ENCODE data around the gene CPM.

CPM gene

DNA sequence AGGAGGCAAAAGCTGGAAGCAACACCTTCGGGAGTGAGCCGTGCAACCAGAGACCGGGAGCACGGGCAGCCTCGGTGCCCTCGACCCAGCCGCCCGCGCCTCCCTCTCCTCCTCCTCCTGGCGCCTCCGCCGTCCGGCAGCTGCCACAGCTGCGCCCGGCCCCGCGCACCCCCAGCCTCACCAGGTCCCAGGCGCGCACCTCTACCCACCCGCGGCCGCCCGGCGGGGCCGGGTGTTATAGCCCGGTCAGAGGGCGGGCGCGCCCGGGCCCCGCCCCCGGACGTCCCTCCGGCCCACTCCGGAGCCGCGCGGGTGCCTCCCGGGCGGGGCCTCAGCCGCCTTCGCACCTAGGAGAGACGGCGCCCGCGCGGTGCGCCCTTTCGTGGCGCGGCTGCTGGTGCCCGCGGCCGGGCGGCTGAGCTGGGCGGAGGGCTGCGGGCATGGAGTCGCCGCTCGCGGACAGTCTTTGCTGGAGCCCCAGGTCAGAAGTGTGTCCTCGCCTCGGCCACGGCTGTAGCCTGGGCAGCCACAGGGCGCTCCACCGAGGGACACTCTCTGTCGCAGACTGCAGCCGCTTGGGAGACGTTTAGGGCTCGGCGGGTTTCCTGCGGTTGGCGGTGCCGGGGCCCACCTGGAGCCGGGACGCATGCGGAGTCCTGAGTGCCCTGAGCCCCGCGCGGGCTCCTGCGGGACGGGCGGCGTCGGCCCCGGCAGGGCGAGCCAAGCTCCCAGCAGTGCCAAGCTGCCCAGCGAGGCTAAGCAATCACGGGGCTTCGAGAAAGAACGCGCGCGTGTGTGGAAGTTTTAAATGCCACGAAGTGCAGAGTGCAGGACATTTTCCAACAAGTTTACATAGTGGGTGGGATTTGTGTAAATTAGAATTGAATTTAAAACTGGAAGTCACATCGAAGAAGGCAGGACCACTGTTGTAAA lies at the start of gene CPM:
TSS of gene CPM (minus strand) at position 211 of the 933 bp plus-strand sequence. CDS start 334 bp downstream, outside the sequence.
- DNase-seq (ENCODE audit: low read depth) = peak; percentile 33

DNA sequence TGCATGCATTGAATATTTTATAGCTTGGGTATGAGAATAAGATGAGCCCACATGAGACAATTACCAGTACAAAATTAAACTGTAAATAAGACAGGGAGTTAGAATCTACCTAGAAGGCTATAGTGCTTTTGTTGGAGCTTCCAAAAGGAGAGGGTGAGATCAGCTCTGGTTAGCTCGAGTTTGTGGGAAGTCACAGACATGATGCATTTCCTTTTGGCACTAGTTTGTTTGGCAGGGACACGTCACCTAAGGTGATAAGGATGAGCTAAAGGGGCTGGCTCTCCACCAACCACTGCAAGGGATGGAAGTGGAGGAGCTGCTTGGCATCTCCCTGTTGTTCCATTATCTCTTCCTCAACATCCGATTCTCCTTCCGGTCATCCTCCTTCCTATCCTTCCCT lies 48.5 kb upstream of the CPM start:
- no peak for DNase-seq (ENCODE audit: low read depth)

DNA sequence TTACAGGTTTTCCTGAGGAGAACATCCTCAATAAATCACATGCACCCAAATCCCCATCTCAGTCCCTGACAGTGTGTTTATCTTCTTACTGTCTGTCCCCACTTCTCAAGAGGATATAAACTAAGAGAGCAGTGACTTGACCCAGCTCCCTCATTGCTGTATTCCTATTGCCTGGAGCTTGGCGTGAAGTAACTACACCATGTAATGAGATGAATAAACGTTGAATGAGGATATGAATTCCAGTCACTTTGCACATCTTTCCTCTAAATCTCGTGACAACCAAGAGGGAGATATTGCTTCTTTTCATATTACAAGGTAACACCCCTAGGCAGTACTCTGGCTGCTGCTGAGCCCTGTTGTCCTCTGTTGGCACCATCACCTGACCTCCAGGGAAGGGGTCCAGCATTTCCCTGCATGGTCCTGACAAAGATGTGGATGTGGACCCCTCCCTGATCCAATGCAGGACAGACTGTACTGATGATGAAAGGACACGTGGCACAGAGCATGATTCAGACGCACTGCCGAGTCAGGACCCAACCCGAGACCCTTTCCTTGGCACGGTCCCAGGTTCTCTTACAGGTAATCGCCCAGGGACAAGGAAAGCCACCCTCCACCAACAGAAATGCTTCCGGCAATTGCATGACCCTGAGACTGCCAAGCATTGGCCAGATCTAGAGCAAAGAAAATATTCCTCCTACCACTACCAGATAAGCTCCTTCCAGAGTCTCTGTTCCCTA lies 47.7 kb upstream of the CPM start:
- no peak for DNase-seq (ENCODE audit: low read depth)

DNA sequence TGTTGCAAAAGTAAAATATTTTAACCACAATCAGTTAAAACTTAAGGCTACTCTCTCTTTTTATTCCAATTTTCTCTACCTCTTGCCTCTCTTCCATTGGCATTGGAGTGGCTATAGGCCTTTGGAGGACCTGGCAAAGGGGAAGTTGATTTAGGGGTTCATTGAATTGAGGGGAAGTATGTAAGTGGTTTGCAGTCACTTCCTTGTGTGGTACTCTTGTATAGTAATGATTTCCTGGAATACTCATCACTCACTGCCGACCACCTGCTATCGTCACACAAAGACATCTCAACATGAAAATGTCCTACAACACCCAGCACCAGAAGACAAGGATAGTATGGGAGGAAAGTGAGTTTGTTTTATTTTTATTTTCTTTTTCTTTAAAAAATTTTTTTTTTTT lies 45.7 kb upstream of the CPM start:
- DNase-seq (ENCODE audit: low read depth) = no peak

DNA sequence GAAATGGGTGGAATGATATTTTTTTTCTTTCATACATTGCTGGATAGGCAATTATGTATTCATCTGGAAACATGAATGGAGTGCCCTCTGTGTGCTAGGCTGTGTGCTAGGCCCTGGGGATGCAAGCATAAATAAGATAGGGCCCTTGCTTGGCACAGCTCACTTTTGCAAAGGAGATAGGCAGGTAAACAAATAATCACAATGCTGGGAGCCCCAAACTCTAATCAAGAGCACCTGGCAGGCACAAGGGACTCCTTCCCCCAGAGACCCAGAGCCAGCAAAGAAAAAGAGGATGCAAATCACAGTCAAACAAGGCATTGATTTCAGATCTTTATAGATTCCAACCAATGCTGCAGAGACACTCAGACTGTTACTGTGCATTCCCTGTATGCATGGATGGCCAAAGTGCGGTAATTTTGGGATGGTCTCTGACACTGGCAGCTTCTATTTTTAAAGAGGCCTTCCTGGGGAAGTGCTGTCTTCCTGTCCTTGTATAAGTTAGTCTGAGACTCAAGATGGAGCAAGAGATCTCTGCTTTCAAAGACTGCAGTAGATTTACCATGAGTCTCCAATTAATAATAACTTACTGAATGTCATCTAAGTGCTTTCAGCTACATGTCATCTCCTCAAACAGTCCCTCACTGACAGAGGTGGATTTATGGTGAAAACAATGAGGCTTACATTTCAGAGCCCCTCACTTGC lies 45.1 kb upstream of the CPM start:
- DNase-seq (ENCODE audit: low read depth) = no peak

DNA sequence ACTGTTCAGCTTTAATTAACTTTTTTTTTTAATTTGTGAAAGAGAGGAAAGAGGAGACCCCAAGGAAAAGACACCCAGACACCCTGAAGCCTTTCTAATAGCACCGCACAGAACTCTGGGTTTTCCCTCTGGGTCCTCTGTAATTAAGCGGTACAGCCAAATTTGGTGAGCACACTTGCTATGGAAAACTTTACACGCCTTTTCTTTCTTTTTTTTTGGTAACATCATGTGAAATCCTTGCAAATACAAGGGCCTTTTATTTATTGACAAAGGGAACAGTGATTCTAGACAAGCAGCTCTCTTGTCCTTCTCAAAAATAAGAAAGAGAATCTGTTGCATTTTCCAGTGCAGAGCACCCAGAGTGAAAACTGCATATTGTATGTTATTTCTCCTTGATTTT lies 44.4 kb upstream of the CPM start:
- no peak for DNase-seq (ENCODE audit: low read depth)

DNA sequence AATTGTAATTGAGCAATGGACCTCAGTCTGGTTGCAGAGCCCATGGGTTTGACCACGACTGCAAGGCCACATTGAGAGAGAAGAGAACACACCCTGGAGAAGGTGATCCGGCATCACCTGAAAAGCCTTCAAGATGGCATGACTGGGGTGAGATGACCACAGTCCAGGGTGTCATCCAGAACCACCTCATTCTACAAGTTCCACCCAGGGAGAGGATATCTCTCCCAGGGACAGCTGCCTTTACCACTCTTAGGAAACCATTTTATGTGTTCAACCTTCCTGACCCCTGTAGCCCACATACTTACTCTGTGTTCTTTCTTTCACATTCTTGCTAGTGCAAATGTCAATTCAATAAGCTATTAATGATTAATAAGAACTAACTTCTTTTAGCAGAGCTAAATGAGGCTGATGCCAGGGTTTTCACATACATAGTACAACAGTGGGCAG lies 43.4 kb upstream of the CPM start:
- no peak for DNase-seq (ENCODE audit: low read depth)

DNA sequence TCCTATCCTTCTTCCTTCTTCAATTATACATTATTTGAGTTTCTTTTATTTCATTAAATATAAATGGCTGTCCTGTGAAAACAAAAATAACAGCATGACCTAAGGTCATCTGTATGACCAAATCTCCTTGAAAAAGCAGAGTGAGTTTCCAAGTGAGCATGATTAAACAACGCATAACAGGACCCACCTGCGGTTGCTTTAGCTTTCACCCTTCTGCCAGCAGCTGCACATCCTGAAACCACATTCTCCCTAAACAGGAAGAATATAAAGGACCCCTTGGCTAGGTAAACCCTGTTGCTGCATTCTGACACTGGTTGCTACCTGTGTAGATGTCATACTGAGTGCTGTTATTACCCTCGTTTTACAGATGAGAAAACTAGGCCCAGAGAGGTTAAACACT lies 42.8 kb upstream of the CPM start:
- no peak for DNase-seq (ENCODE audit: low read depth)

DNA sequence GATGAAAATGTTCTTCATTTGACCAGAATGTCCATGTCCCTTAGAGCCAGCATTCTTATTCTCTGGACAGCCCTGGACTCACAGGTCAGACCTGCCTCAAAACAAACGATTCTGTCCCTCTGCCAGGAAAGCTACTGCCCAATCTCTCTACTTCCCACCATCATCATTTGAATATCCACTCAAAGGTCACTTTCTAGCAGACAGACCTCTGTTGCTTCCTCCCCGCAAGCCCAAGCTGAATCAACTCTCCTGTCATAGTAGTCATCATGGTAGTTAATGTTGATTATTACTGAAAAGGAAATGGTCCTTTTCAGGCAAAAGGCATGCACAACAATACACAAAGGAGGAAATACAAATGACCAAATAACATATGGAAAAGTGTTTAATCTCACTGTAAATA lies 39.6 kb upstream of the CPM start:
- DNase-seq (ENCODE audit: low read depth) = no peak

DNA sequence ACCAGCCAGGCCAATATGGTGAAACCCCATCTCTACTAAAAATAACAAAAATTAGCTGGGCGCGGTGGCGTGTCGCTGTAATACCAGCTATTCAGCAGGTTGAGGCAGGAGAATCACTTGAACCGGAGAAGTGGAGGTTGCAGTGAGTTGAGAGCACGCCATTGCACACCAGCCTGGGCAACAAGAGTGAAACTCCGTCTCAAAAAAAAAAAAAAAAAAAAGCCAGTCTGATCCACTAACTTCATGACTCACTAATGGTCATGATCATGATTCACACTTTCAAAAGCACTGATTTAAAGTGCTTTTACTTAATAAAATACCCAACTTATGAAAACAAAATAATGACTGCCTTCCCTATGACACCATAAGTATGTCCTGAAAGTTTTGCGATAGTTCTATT lies 38.4 kb upstream of the CPM start:
- DNase-seq (ENCODE audit: low read depth) = no peak

DNA sequence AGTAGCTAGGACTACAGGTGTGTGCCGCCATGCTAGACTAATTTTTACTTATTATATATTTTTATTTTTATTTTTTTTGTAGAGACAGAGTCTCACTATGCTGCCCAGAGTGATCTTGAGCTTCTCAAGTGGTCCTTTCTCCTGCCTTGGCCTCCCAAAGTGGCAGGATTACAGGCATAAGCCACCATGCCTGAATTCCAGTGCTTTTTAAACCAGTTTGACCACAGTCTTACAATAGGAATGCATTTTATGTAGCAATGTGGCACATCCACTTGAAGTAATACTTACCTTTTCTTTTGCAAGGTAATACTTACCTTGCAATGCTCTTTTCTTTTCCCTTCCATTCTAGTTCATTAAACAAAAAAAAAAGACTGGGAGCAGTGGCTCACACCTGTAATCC lies 38.0 kb upstream of the CPM start:
- no peak for DNase-seq (ENCODE audit: low read depth)

DNA sequence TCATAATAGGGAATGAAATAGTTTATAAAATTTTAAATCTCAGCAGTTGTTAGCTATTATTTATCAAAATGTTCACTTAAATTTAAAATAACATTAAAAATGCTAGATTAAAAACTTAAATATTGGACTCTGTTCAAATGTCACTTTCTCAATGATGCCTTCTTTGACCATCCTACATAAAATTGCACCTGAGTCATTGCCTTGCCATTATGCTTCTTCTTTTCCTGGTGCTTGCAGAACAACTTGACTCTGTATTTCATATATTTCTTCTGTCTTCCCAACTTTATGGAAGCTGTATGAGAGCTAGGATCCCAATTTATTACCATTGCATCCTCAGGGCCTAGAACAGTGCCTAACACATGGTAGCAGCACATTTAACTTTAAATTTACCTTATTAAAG lies 37.3 kb upstream of the CPM start:
- DNase-seq (ENCODE audit: low read depth) = no peak

DNA sequence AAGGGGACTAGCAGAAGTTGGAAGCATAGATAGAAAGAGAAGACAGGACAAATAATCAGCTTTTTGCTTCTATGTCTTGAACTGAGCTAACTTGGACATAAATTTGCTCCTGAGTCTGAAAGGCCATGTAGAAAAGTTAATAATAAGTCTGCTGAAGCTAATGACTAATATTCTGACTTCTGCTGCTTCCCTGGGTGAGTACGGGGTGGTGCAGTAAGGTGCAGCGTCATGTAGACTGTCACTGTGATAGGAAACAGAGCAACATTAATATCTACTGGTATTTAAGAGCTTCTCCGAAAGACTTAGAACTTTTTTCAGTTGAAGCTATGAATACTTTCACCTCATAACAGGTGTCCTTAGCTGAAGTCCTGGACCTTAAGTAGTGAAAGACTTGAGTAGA lies 34.1 kb upstream of the CPM start:
- no peak for DNase-seq (ENCODE audit: low read depth)

DNA sequence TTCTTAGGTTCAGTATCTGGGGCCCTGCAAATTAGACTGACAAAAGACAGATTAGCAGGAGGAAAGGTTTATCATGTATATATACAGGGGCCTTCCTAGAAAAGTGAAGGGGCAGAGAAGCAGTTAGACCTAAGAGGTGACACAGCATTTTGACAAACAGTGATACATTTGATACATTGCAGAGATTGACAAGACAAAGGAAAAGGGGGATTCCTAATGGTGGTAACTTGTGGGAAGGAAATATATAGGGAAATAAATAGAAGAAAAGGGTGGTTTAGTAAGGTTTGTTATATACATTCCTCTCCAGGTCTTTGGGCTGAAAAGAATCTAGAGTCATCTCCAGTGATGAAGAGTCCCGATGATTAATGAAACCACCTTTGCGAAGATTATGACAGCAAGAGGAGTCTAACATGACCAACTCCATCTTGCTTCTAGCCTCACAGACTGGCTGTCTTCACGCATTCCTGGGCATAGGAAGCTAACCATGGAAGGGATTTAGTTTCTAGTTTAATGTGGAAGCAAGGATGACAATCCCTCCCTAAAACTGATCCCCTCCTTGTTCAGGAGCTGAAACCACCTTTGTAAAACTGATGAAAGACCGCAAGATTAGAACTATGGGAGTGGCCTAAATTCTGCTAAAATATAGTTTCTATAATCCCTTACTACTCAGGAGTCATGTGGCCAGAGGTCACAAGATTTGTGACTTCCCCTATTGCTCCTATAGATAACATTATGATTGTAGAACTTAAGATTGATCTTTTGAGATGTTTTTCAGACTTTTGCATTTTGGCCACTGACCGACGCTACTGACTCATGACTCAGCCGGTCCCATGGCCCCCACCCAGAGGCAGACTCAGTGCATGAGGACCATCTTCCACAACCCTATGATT lies 31.1 kb upstream of the CPM start:
- DNase-seq (ENCODE audit: low read depth) = no peak

DNA sequence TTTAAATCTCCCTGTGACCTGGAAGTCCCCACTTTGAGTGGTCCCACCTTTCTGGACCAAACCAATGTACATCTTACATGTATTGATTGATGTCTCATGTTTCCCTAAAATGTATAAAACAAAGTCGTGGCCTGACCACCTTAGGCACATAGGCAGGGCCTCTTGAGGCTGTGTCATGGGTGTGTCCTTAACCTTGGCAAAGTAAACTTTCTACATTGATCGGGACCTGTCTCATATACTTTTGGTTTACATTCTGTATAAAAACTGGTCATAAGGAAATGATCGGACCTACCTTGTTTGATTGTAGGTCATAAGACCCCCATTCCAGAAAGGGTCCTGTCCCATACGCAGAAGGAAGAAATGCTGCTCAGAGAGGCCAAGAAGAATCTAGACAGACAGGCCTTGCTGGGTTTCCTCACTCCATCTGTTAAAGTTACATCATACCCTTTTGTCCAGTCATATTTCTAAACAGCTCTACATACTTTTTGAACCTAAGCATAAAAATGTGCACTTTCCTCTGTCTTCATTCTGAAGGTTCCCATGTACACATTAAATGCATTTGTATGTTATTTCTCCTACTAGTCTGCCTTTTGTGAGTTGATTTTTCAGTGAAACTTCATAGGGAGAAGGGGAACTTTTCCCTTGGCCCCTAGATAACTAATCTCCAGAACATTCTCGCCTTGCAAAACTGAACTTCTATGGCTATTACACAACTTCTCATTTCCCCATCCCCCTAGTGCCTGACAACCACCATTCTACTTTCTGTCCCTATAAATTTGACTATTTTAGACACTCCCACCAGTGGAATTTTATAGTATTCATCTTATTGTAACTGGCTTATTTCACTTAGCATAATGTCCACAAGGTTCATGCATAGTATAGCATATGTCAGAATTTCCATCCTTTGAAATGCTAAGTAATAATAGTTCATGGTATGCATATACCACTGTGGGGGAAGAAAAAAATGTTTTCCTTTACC lies 30.2 kb upstream of the CPM start:
- no peak for DNase-seq (ENCODE audit: low read depth)

DNA sequence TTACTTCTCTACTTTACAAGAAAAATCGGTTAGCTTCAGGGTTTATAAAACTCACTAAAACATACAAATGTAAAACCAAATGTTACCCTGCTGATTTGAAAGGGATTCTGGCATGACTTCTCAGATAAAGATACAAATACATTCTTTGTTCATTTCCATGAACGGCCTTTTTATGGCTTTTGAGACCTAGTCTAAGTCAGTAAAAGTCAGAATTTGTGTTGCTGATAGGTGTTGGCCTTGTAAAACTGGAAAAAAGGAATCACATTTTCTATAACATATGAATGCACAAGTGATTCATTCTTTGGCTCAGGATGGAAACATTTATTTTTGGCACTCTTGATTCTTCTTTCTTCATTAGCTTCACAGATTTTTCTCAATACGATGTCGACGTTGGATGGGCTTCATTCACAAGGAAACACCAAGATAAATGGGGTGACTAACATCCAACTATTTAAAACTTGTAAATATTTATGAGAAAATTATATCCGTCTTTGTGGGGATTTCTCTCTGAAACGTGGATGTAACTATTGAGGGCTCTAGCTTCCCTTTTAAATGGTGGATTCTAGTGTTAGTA lies 27.0 kb upstream of the CPM start:
- no peak for DNase-seq (ENCODE audit: low read depth)

DNA sequence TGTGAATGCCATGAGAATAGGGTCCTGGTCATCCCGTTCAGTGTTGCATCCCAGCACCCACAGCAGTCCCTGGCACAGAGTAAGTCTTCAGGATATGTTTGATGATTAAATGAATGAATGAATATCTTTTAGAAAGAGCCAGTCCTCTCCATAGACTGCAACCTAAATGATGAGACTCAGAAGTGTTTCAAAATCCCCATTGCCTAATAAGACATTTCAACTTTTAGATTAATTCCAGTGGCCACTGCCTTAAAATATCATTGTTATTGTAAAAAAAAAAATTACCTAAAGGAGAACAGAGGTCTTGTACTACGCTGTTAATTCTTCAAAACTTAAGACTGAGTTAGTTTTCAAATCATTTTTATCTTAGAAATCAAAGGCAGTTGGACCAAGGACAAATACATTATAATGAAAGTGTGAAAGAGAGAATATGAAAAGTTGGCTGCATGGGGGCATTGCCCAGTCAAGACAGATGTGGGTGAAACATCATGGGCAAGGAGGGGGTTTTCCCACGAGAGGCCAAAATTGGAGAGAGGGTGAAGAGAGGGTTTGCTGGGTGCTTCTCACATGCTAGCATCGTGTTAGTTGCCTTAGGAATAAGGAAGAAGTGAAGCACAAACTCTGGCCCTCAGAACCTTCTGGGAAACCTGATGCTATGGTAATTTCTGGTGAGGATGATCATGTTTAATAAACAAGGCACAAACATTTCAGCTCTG lies 26.3 kb upstream of the CPM start:
- DNase-seq (ENCODE audit: low read depth) = no peak

DNA sequence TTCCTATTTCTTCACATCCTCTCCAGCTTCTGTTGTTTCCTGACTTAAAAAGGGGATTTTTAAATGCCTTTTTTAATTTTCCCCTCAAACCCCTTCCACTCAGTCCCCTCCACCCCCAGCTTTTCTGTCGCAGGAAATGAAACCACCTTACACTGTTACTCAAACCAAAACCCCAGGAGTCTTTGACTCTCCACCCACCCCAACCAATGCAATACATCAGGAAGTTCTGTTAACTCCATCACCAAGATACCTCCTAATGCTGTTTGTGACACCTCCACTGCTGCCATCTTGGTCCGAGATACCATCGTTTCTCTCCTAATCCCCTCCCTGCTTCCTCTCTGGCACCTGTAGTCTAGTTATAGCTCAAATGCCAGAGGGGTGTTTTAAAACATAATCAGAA lies 25.4 kb upstream of the CPM start:
- no peak for DNase-seq (ENCODE audit: low read depth)

DNA sequence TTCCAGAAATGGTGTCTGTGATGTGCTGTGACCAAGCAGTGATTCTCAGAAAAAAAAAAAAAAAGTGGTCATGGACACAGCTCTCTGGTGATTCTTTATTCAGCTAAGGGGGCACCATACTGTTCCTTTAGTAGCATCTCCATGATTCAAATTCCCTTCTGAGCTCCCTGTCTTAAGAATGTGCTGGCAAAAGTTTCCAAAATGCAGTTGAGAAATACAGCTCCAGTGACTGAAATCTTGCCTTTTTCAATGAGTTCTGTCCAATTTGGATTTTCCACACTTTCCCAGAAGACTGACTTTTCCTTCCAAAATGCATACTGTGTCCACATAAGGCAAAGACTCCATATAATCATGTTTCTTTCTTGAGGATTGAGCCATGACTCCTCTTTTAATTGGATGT lies 24.3 kb upstream of the CPM start:
- no peak for DNase-seq (ENCODE audit: low read depth)

Measured in activated gamma-delta T cell treated with anti-CD3 and anti-CD28 coated beads, Interleukin-2, amount 50 U/mL, for 16 hours (primary cell).